ENCODE data around the gene CAMTA1.

- TF ChIP-seq CTCF (IDR thresholded peaks at IDR 0.05; ENCODE audit: insufficient read depth, low read length, poor library complexity, severe bottlenecking) (no peak), EZH2phosphoT487 (conservative IDR thresholded peaks at IDR 0.05; ENCODE audit: low read length) (no peak)
These were observed 75.1 kb downstream of the CAMTA1 start for GRCh38 chr1:6860401-6860800.

Measured in SU-DHL-6 (cell line).